HG03196 (cell line): Measurements from ENCODE around the gene KLHL26.
"Not testable (repeated sequence)": the region's sequence is repeated elsewhere in the genome, so short reads cannot be mapped to it uniquely, and the experiment has no call there.

Experiments
- ATAC-seq: cut with Tn5 transposase; IDR thresholded peaks from one replicate; pipeline ENCODE4 v1.9.1; 2021; ENCODE audit not compliant: unreplicated experiment

KLHL26 gene, protein sequence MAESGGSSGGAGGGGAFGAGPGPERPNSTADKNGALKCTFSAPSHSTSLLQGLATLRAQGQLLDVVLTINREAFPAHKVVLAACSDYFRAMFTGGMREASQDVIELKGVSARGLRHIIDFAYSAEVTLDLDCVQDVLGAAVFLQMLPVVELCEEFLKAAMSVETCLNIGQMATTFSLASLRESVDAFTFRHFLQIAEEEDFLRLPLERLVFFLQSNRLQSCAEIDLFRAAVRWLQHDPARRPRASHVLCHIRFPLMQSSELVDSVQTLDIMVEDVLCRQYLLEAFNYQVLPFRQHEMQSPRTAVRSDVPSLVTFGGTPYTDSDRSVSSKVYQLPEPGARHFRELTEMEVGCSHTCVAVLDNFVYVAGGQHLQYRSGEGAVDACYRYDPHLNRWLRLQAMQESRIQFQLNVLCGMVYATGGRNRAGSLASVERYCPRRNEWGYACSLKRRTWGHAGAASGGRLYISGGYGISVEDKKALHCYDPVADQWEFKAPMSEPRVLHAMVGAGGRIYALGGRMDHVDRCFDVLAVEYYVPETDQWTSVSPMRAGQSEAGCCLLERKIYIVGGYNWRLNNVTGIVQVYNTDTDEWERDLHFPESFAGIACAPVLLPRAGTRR

DNA sequence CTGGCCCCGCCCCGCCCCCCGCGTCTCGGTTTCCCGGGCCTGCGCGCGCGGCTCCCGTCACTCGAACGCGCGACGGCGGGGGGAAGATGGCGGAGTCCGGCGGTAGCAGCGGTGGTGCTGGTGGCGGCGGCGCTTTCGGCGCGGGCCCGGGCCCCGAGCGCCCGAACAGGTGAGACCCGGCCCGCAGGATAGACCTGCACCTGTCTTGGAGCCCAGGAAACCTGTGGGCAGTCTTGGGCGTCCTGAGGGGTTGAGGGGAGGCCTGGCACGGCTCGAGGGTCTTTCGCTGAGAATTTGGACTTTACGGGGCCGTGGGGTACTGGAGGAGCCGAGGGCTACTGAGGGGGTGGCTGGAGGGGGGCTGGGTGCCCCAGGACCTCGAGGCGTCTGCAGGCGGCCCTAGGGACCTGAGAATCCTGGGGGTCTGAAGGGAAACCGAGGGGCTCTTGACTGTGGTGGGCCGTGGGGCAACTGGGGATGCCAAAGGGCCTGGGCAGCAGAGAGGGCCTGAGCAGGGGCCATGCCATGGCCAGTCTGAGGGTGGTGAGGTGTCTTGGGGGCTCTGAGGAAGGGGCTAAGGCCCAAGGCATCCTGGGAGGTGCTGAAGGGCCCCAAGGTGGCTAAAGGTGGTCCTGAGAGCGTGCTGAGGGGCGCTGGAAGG lies at the start of gene KLHL26:
Gene KLHL26 (plus strand): TSS at position 60 of the 661 bp plus-strand sequence. CDS start 27 bp downstream, at position 87.
- ATAC-seq = no peak

DNA sequence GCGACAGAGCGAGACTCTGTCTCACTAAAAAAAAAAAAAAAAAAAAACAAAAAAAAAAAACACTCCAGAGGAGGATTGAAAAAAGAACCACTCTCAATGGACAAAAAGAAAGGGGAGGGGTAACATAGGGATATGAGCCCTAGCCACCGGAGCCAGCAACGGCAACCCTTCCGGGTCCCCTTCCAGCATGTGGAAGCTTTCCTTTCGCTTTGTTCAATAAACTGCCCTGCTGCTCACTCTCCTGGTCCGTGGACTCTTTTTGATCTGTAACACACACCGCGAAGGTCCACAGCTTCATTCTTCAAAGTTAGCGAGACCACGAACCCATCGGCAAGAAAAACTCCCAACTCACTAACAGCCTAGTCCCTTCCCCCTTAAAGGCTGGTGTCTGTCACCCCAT lies 49.3 kb upstream of the KLHL26 start:
- ATAC-seq = no peak

DNA sequence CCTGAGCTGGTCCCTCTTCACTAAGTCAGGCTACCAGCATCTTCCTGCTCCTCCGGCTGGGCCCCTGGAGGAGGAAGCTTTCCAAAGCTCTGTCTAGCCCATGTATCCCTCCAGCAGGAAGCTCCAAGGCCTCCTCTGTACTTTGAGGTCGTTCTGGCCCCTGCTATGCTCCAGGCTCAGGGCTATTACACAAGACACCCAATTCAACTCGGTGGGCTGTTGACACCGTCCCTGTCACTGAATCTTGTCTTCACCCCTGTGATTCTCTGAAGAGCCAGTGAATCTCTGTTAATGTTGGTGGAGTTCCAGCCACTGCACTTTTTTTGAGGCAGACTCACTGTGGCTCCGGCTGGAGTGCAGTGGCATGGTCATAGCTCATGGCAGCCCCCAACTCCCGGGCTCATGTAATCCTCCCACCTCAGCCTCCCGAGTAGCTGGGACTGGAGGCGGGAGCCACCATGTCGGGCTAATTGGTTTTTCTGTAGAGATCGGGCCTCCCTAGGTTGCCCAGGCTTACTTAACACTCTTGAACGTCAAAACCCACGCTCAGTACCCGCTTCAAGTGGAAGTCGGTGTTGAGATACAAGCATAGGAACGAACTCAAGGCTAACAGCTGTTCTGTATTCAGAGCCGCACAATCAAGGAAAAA lies 48.7 kb upstream of the KLHL26 start:
- no peak for ATAC-seq

DNA sequence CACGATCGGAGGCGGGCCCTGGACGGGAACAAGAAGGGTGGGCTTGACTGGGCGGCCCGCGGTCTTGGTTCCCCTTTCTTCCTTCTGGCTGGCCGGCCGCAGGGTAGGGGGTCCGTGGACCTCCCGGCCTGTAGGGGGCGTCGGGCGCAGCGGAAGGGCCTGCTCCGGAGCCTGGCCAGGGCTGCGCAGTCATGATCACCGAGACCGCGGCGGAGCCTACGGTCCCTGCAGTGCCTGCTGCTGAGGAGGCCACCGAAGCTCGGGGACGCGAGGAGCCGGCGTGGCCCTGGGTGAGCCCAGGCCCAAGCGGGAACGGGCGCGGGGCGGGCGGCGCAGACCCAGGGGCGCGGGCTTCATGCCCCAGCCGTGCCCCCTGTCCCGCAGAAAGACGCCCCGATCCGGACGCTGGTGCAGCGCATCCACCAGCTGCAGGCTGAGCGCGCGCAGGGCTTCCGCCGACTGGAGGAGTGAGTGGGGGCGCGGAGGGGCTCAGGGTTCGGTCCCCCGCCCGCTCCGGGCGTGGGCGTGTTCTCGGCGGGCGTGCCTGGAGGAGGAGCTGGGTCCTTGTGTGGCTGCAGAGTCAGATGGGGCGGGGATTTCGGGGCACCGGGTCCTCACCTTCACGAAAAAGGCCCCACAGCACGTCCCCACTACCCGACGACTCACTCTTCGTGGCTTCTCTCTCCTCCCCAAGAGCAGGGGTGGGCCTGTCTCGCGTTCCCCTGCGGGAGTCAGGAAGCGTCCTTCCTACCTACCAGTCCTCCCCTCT lies 48.0 kb upstream of the KLHL26 start, which contains the start of gene REX1BD:
Gene REX1BD (plus strand): TSS at position 188 of the 769 bp plus-strand sequence. CDS start 4 bp downstream, at position 192.
- peak; percentile 65 for ATAC-seq

DNA sequence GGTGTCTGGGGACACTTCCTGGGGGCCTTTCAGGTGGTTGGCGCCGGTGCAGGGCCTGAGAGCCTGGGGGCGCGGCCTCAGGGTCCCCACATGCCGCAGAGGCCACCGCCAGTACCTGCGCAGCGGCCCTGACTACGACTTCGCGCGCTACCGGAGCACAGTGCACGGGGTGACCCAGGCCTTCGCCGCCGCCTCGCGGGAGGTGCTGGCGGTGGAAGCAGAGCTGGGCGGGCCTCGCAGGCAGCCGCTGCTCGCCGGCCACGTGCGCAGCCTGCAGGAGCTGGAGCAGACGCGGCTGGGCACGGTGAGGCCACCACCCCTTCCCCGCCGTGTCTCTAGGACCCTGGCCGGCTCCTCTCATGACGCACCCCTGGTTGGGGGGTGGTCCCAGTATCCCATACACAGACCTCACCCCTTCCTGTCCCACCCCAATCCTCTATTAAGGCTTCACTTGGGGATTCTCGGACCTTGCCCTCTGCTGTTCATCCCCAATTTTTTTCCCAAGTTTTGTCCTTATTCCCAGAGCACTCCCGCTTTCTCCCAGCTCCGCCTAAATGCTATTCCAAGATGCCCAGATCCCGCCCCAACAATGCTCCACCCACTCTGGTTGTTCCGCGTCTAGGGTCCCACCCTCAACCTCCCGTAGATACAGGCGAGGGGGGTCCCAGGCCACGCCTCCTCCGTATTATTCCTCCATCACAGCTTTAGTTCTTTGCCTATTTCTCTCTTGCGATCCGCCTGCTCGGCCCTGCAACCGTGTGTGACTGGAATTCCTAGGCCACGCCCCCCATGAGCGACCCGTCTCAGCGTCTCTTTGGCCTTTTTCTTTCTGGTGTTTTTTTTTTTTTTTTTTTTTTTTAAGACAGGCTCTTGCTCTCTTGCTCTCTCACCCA lies 47.2 kb upstream of the KLHL26 start:
- ATAC-seq = peak; percentile 40

DNA sequence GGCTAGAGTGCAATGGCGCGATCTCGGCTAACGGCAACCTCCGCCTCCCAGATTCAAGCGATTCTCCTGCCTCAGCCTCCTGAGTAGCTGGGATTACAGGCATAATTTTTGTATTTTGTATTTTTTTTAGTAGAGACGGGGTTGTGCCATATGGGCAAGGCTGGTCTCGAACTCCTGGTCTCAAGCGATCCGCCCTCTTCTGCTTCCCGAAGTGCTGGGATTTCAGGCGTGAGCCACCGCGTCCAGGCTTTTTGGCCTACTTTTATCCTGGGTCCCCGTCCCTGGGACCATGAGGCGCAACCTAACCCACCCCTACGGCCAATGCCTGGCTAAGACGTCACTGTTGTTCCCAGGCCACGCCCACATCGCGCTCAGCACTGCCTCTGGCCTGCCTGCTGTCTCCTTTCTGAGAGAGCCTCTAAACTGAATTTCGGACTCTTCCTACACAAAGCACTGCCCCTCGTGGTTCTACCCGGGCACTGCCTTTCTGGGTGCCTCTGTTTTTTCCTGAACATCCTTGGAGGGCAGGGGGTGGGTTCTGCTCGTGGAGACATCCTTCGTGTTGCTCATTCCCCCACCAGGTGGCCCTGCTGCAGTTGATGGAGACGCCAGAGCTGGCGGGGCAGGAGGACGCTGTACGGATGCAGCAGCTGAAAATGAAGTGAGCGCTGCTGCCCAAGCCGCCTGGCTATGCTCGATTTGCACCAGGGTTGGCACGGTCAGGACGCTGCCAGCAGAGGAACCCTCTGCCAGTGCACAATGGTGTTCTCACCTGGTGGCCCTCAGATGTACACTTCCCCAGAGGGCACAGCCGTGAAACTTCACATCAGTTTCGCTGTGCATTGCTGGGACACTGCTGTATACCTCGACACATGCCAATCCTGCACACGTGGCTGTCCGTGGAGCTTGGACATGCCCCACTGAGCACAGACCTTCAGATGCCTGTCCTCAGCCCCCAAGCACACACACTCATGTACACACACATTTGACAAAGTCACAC lies 46.3 kb upstream of the KLHL26 start:
- ATAC-seq = no peak

DNA sequence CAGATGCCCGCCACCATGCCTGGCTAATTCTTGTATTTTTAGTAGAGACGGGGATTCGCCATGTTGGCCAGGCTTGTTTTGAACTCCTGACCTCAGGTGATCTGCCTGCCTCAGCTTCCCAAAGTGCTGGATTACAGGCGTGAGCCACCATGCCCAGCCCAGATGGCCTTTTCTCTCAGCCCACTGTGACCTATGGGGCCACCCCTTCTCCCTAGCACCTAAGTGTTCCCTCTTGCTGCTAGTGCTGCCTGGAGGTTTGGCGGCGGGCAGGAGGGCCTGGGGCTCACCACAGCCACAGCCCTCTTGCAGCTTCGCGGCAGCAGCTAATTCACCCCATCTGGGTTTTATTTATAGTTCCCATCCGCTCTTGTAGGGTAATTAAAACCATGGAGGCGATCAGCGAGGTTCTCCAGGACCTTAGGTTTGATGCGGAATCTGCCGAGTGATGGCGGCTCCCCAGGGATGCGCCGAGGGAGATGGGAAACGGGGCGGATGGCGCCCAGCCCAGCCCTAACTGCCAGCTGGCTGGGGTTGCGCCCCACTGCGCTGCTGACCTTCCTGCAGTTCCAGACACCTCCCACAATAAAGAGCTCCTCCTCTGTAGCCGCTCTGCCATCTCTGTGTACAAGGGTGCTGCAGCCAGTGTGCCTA lies 45.0 kb upstream of the KLHL26 start:
- no peak for ATAC-seq

DNA sequence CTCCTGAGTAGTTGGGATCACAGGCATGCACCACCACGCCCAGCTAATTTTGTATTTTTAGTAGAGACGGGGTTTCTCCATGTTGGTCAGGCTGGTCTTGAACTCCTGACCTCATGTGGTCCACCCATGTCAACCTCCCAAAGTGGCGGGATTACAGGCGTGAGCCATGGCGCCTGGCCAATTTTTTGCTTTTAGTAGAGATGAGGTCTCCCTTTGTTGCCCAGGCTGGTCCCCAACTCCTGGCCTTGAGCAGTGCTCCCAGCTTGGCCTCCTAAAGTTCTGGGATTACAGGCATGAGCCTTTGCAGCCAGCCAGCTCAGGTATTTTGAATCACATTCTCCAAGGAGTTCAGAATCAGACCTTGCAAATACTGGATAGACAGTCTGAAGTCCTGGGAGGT lies 44.1 kb upstream of the KLHL26 start:
- ATAC-seq = not testable (repeated sequence)

DNA sequence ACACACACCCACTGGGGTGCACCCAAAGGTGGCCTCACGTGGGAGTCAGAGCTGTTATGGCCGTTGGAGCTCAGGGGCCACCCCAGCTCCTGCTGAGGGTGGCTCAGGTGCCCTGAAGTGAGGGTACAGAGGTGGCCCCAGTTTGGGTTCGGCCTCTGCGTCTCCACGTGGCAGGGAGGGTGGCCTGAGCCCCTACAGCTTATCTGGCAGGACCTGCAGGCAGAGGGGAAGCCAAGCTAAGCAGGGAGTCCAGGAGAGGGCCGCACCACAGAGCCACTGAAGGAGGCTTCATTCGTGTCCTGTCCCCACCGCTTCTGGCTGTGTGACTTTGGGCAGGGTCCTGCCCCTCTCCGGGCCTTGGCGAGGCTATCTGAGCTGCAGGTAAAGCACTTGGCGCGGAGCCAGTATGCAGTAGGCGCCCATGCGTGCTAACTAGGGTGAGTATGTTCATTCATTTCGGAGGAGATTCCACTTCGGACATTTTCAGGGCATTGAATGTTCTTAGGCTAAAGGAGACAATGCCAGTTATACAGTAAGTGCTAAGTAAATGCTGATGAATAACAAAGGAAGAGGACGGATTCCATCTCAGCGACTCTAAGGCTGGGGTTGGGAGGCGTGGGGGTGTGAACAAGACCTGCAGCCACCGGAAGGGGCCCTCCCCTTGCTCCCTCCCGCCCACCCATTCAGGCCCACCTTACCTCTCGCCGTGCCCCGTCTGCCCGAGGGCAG lies 43.3 kb upstream of the KLHL26 start:
- no peak for ATAC-seq

DNA sequence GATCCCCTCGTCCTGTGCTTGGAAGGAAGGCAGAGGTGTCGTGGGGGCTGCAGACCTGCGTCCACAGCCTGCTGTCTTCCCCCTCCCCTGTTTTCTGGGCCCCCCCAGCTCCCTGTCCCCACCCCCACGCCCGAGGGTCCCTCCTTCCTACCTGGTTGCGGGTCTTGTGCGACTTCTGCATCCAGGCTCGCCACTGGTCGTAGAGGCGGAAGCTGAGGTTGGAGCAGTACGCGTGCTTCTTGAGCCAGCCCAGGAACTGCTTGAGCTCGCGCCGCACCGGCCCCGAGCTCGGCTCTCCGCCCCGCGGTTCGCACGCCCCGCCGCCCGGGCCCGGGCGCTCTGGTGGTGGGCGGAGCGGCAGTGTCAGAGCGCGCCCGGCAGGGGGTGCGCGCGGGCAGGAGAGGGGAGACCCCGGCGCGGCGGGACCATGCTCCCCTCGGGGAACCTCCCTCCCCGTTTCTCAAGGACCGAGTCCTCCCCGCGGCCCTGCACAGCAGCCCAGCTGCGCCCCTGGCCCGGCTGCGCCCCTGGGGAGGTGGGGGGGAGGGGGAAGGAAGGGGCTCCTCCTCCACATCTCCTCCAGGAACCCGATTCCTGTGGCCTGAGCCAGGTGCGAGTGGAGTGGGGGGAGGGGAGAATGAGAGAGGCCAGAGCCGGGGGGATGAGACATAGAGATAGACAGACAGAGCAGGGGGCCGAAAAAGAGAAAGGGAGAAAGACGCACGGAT lies 42.6 kb upstream of the KLHL26 start:
- ATAC-seq = no peak

DNA sequence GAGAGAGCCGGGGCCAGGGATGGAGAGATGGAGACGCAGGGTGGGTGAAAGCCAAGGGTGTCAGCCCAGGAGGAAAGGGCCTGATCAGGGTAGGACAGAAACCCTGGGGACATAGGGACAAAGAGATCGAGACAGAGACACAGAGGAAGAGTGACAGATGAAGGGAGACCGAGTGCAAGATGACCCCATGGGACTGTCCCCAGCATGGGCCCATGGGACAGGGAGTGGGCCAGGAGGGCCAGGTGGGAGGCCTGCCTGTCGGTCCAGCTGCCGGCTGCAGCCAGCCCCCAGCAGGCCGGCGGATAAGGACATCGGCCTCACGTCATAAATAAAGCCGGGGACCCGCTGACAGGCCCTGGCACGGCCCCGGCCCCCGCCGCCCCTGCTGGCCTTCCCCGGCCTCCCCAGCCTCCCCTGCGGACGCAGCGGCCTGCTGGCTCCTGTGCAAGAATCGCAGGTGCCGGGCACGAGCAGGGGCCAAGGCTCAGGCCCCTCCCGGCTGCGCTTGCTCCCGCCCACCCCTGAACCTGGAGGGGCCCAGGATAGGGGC lies 41.9 kb upstream of the KLHL26 start:
- no peak for ATAC-seq

DNA sequence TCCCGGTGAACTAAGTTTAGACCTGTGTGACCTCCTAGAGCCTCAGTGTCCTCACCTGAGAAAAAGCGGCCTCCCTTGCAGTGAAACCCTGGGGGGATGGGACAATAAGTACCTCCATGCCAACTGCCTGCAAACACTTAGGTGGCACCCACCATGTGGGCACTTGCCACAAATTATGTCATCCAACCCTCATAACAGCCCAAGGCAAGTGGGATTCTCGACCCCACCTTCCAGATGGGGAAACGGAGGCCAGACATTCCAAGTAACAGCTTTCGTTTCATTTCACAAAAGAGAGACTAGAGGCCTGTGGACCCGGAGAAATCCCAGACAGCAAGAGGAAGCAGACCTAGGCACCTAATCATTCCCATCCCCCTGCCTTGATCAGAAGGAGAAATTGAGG lies 41.4 kb upstream of the KLHL26 start:
- no peak for ATAC-seq

DNA sequence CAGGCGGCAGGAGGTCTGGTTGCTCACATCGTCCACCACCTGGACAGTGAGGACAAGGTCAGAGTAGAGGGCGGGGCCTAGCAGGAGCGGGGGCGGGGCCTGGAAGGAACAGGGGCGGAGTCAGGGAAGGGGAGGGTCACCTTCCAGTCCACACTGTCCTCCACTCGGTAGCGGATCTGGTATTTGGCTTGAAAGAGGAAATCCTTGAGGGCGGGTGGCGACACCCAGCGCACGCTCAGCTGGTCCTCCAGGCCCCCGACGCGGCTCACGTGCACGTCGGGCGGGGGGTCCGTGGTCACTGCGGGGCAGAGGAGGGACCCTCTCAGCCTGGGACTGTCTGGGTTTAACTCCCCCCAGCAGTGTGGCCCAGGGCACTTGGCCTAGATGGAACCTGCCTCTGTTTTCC lies 40.1 kb upstream of the KLHL26 start:
- ATAC-seq = no peak

DNA sequence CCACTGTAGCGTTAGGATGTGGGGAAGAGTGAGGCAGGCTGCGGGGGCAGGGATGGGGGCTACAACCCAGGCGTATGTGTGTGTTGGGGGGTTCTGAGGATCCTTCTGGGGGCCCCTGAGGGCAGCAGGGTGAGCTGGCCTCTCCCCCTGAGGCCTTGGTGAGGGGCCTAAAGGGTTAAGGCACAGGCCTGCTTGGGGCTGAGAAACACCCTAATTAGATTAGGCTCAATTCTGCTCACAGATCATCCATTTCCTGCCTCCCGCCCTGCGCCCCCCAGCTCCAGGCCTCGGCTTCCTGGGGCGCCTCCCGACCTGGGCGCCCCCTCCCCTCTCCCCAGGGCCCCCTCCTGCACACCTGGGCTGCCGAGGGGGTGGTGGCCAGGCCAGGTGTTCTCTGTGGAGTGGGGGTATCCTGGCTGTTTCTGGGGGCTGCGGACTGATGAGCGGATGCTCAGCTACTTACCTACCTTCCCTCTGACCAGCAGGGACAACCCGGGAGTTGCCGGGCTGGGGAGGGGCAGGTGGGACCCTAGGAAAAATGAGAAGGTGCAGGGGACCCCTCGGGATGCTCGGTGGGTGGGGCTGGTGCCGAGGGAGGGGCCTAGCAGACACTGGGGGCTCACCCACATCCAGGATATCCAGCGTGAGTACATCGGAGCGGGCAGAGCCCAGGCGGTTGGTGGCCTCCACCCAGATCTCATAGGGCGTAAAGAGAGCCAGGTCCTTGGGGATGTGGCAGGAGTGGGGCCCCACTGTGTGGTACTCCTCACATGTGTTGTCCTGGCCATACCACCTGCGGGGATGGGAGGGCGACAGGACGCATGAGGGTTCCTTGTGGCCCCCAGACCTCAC lies 38.8 kb upstream of the KLHL26 start:
- no peak for ATAC-seq

DNA sequence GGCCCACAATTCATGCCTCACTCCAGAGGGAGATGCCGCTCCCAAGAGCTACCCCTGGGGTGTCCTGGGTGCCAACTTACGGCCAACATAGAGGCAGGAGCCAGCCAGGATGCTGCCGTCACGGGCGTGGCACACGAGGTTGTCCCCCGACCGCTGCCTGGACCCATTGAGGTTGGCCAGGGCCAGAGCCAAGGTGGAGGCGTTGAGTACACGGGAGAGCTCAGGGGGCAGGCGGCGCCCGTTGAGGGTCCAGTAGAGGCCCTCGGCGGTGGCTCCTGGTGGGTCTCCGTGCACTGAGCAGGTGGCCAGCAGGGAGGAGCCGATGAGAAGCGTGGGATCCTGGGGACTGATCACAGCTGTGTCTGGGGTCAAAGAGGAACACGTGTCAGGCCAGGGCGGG lies 37.3 kb upstream of the KLHL26 start:
- no peak for ATAC-seq
